WTC11 (cell line): ENCODE measurements around the gene CXCL6. TPM values are rescaled to one million over a fixed set of nuclear protein-coding genes. Genes with fewer than 3 reads are reported as not detected.

Experiments used
- ATAC-seq: fragments of 200-7000 bp; cut with Tn5 transposase; 2 replicates; pipeline ENCODE4 v1.10.0; 2021; ENCODE audit warnings: mild to moderate bottlenecking, moderate library complexity
- CTCF ChIA-PET: fragments of 300-600 bp; sonication (Branson Sonifier 250); formaldehyde crosslinking; loops from one replicate; lab custom pipeline; 2021; ENCODE audit warnings: antibody characterized with exemption; lab: Charles Lee
- POLR2A ChIA-PET: fragments of 350-600 bp; sonication (Branson Sonifier 250); formaldehyde crosslinking; loops from one replicate; lab custom pipeline; 2021; ENCODE audit warnings: antibody characterized with exemption; lab: Charles Lee
- DNase-seq: peaks from one replicate; pipeline ENCODE4 v3.0.0; 2021; ENCODE audit warnings: low spot score
- H3K27ac Mint-ChIP-seq: 2 replicates; pipeline ENCODE4 v1.8.0; 2021; ENCODE audit warnings: mixed read lengths
- H3K27me3 Mint-ChIP-seq: 2 replicates; pipeline ENCODE4 v1.8.0; 2021; ENCODE audit warnings: low read depth, mild to moderate bottlenecking, moderate library complexity, mixed read lengths
- H3K36me3 Mint-ChIP-seq: 2 replicates; pipeline ENCODE4 v1.8.0; 2021; ENCODE audit warnings: mixed read lengths
- H3K4me1 Mint-ChIP-seq: 2 replicates; pipeline ENCODE4 v1.8.0; 2022; ENCODE audit warnings: mixed read lengths
- H3K4me3 Mint-ChIP-seq: 2 replicates; pipeline ENCODE4 v1.8.0; 2021; ENCODE audit warnings: mild to moderate bottlenecking, moderate library complexity, mixed read lengths
- H3K9me3 Mint-ChIP-seq: 2 replicates; pipeline ENCODE4 v1.8.0; 2021; ENCODE audit warnings: mixed read lengths
- CBFB ChIP-seq: sonication (generic); formaldehyde crosslinking; IDR thresholded peaks from 2 replicates; pipeline ENCODE4 v1.8.1; 2022; ENCODE audit warnings: mild to moderate bottlenecking, low read depth, missing genetic modification reagents
- CREB1 ChIP-seq: sonication (generic); formaldehyde crosslinking; IDR thresholded peaks from 2 replicates; pipeline ENCODE4 v1.8.0; 2023; ENCODE audit warnings: mild to moderate bottlenecking, missing genetic modification reagents
- EMX1 ChIP-seq: fragments of 250-450 bp; sonication (Bioruptor Pico); IDR thresholded peaks from 2 replicates; pipeline ENCODE4 v1.8.0; 2021; ENCODE audit warnings: mild to moderate bottlenecking
- FOXK1 ChIP-seq: sonication (generic); formaldehyde crosslinking; IDR thresholded peaks from 2 replicates; pipeline ENCODE4 v1.8.0; 2022; ENCODE audit warnings: mild to moderate bottlenecking, moderate library complexity, missing genetic modification reagents
- GRHL2 ChIP-seq: fragments of 250-450 bp; sonication (Bioruptor Pico); IDR thresholded peaks from 2 replicates; pipeline ENCODE4 v1.8.0; 2022; ENCODE audit warnings: mild to moderate bottlenecking, moderate library complexity; ENCODE audit not compliant: insufficient replicate concordance, severe bottlenecking
- JUN ChIP-seq: sonication (generic); formaldehyde crosslinking; IDR thresholded peaks from 2 replicates; pipeline ENCODE4 v1.8.0; 2023; ENCODE audit warnings: mild to moderate bottlenecking, missing genetic modification reagents
- KAT7 ChIP-seq: sonication (generic); formaldehyde crosslinking; IDR thresholded peaks from 2 replicates; pipeline ENCODE4 v1.8.1; 2023; ENCODE audit warnings: missing genetic modification reagents, mild to moderate bottlenecking, borderline replicate concordance
- NR1H2 ChIP-seq: sonication (generic); formaldehyde crosslinking; IDR thresholded peaks from 2 replicates; pipeline ENCODE4 v1.9.0; 2021; ENCODE audit warnings: mild to moderate bottlenecking, moderate library complexity, missing genetic modification reagents
- NR3C1 ChIP-seq: sonication (generic); formaldehyde crosslinking; conservative IDR thresholded peaks from 2 replicates; pipeline ENCODE4 v1.8.1; 2023; ENCODE audit warnings: low read depth, mild to moderate bottlenecking, missing genetic modification reagents
- RELA ChIP-seq: sonication (generic); formaldehyde crosslinking; IDR thresholded peaks from 2 replicates; pipeline ENCODE4 v1.8.1; 2022; ENCODE audit warnings: missing genetic modification reagents, mild to moderate bottlenecking, borderline replicate concordance
- SP1 ChIP-seq: sonication (generic); formaldehyde crosslinking; conservative IDR thresholded peaks from 2 replicates; pipeline ENCODE4 v1.8.1; 2022; ENCODE audit warnings: missing genetic modification reagents
- TEAD1 ChIP-seq: sonication (generic); formaldehyde crosslinking; IDR thresholded peaks from 2 replicates; pipeline ENCODE4 v1.8.0; 2022; ENCODE audit warnings: mild to moderate bottlenecking, missing genetic modification reagents
- ZNF416 ChIP-seq: fragments of 250-450 bp; sonication (Bioruptor Pico); IDR thresholded peaks from 2 replicates; pipeline ENCODE4 v1.9.0; 2021; ENCODE audit warnings: mild to moderate bottlenecking, inconsistent platforms
- ZNF671 ChIP-seq: fragments of 250-450 bp; sonication (Bioruptor Pico); IDR thresholded peaks from 2 replicates; pipeline ENCODE4 v1.8.0; 2021; ENCODE audit warnings: mild to moderate bottlenecking
- total RNA-seq: library from RNA; stranded (reverse); gene quantifications from 3 replicates; pipeline ENCODE4 v1.2.3, GENCODE V29; 2021
- TF ChIP-seq, protein P1 (sequence below): sonication (generic); formaldehyde crosslinking; IDR thresholded peaks from 2 replicates; pipeline ENCODE4 v1.8.1; 2023; ENCODE audit warnings: mild to moderate bottlenecking, missing genetic modification reagents
- TF ChIP-seq, protein P2 (sequence below): sonication (generic); formaldehyde crosslinking; IDR thresholded peaks from 2 replicates; pipeline ENCODE4 v1.8.1; 2023; ENCODE audit warnings: mild to moderate bottlenecking, moderate library complexity, missing genetic modification reagents
- TF ChIP-seq, protein P3 (sequence below): sonication (generic); formaldehyde crosslinking; IDR thresholded peaks from 2 replicates; pipeline ENCODE4 v1.8.1; 2022; ENCODE audit warnings: low read depth, mild to moderate bottlenecking, moderate library complexity, missing genetic modification reagents, borderline replicate concordance
- TF ChIP-seq, protein P4 (sequence below): fragments of 250-450 bp; sonication (Bioruptor Pico); IDR thresholded peaks from 2 replicates; pipeline ENCODE4 v1.9.0; 2021; ENCODE audit warnings: mild to moderate bottlenecking
- TF ChIP-seq, protein P5 (sequence below): sonication (generic); formaldehyde crosslinking; IDR thresholded peaks from 2 replicates; pipeline ENCODE4 v1.8.0; 2023; ENCODE audit warnings: mild to moderate bottlenecking, missing genetic modification reagents
- TF ChIP-seq, protein P6 (sequence below): fragments of 200-600 bp; IDR thresholded peaks from 2 replicates; pipeline ENCODE4 v1.8.0; 2022; ENCODE audit warnings: antibody characterized with exemption

CXCL6 gene
- total RNA-seq, 1 experiment from 2014 or later = 4.9 TPM

DNA sequence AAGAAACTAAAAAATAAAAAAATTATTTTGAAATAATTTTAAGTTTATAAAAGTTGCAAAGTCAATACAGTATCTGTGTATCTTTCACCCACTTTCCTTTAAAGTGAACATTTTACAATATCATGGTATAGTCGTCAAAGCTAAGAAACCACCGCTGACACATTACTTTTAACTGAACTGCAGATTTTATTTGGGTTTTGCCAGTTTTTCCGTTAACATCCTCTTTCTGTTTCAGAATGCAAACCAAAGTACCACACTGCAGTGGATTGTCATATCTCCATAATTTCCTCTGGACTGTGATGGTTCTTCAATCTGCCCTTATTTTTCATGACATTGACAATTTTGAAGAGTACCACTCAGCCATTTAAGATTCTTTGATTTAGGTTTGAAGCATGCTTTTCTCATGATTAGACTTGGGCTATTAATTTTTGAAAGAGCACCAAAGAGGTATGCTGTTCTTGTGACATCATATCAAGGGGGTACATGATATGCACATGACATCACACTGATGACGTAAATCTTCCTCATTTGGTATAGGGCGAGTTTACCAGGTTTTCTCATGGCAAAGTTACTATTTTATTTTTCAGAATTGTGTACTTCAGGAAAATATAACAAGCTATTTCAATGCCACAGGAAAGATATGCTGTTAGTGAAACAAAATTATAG lies 29.1 kb downstream of the CXCL6 start:
- TF ChIP-seq, protein P1, sequence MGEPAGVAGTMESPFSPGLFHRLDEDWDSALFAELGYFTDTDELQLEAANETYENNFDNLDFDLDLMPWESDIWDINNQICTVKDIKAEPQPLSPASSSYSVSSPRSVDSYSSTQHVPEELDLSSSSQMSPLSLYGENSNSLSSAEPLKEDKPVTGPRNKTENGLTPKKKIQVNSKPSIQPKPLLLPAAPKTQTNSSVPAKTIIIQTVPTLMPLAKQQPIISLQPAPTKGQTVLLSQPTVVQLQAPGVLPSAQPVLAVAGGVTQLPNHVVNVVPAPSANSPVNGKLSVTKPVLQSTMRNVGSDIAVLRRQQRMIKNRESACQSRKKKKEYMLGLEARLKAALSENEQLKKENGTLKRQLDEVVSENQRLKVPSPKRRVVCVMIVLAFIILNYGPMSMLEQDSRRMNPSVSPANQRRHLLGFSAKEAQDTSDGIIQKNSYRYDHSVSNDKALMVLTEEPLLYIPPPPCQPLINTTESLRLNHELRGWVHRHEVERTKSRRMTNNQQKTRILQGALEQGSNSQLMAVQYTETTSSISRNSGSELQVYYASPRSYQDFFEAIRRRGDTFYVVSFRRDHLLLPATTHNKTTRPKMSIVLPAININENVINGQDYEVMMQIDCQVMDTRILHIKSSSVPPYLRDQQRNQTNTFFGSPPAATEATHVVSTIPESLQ = no peak
- TF ChIP-seq JUN (CRISPR knock-in tag) (no peak), CBFB (CRISPR knock-in tag) (no peak), ZNF671 (CRISPR knock-in tag) (no peak), NR3C1 (CRISPR knock-in tag) (no peak), GRHL2 (CRISPR knock-in tag) (no peak), TEAD1 (CRISPR knock-in tag) (no peak), NR1H2 (CRISPR knock-in tag) (no peak), EMX1 (CRISPR knock-in tag) (no peak), RELA (no peak), SP1 (no peak), FOXK1 (no peak), CREB1 (no peak), KAT7 (CRISPR knock-in tag) (no peak), ZNF416 (CRISPR knock-in tag) (no peak)
- TF ChIP-seq, protein P2, sequence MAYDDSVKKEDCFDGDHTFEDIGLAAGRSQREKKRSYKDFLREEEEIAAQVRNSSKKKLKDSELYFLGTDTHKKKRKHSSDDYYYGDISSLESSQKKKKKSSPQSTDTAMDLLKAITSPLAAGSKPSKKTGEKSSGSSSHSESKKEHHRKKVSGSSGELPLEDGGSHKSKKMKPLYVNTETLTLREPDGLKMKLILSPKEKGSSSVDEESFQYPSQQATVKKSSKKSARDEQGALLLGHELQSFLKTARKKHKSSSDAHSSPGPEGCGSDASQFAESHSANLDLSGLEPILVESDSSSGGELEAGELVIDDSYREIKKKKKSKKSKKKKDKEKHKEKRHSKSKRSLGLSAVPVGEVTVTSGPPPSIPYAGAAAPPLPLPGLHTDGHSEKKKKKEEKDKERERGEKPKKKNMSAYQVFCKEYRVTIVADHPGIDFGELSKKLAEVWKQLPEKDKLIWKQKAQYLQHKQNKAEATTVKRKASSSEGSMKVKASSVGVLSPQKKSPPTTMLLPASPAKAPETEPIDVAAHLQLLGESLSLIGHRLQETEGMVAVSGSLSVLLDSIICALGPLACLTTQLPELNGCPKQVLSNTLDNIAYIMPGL (CRISPR knock-in tag) = no peak
- TF ChIP-seq, protein P3, sequence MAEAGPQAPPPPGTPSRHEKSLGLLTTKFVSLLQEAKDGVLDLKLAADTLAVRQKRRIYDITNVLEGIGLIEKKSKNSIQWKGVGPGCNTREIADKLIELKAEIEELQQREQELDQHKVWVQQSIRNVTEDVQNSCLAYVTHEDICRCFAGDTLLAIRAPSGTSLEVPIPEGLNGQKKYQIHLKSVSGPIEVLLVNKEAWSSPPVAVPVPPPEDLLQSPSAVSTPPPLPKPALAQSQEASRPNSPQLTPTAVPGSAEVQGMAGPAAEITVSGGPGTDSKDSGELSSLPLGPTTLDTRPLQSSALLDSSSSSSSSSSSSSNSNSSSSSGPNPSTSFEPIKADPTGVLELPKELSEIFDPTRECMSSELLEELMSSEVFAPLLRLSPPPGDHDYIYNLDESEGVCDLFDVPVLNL (CRISPR knock-in tag) = no peak
- TF ChIP-seq, protein P4, sequence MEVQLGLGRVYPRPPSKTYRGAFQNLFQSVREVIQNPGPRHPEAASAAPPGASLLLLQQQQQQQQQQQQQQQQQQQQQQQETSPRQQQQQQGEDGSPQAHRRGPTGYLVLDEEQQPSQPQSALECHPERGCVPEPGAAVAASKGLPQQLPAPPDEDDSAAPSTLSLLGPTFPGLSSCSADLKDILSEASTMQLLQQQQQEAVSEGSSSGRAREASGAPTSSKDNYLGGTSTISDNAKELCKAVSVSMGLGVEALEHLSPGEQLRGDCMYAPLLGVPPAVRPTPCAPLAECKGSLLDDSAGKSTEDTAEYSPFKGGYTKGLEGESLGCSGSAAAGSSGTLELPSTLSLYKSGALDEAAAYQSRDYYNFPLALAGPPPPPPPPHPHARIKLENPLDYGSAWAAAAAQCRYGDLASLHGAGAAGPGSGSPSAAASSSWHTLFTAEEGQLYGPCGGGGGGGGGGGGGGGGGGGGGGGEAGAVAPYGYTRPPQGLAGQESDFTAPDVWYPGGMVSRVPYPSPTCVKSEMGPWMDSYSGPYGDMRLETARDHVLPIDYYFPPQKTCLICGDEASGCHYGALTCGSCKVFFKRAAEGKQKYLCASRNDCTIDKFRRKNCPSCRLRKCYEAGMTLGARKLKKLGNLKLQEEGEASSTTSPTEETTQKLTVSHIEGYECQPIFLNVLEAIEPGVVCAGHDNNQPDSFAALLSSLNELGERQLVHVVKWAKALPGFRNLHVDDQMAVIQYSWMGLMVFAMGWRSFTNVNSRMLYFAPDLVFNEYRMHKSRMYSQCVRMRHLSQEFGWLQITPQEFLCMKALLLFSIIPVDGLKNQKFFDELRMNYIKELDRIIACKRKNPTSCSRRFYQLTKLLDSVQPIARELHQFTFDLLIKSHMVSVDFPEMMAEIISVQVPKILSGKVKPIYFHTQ (CRISPR knock-in tag) = no peak
- TF ChIP-seq, protein P5, sequence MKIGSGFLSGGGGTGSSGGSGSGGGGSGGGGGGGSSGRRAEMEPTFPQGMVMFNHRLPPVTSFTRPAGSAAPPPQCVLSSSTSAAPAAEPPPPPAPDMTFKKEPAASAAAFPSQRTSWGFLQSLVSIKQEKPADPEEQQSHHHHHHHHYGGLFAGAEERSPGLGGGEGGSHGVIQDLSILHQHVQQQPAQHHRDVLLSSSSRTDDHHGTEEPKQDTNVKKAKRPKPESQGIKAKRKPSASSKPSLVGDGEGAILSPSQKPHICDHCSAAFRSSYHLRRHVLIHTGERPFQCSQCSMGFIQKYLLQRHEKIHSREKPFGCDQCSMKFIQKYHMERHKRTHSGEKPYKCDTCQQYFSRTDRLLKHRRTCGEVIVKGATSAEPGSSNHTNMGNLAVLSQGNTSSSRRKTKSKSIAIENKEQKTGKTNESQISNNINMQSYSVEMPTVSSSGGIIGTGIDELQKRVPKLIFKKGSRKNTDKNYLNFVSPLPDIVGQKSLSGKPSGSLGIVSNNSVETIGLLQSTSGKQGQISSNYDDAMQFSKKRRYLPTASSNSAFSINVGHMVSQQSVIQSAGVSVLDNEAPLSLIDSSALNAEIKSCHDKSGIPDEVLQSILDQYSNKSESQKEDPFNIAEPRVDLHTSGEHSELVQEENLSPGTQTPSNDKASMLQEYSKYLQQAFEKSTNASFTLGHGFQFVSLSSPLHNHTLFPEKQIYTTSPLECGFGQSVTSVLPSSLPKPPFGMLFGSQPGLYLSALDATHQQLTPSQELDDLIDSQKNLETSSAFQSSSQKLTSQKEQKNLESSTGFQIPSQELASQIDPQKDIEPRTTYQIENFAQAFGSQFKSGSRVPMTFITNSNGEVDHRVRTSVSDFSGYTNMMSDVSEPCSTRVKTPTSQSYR = no peak
- TF ChIP-seq, protein P6, sequence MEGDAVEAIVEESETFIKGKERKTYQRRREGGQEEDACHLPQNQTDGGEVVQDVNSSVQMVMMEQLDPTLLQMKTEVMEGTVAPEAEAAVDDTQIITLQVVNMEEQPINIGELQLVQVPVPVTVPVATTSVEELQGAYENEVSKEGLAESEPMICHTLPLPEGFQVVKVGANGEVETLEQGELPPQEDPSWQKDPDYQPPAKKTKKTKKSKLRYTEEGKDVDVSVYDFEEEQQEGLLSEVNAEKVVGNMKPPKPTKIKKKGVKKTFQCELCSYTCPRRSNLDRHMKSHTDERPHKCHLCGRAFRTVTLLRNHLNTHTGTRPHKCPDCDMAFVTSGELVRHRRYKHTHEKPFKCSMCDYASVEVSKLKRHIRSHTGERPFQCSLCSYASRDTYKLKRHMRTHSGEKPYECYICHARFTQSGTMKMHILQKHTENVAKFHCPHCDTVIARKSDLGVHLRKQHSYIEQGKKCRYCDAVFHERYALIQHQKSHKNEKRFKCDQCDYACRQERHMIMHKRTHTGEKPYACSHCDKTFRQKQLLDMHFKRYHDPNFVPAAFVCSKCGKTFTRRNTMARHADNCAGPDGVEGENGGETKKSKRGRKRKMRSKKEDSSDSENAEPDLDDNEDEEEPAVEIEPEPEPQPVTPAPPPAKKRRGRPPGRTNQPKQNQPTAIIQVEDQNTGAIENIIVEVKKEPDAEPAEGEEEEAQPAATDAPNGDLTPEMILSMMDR = no peak
- H3K4me3 Mint-ChIP-seq = no peak overlapping the region
- no peaks in the 10 kb centered on the region for H3K9me3 Mint-ChIP-seq
- CTCF ChIA-PET = interaction anchor here (0.6 to 2.0 kb wide), 6 partner anchors 12 to 525 kb away, joined by 3 to 39 read pairs (median 7); partner anchors contain the start of genes CXCL5 and PF4V1
- ATAC-seq (no peak), DNase-seq (no peak)
- no peak overlapping the region for H3K27ac Mint-ChIP-seq
- peaks cover 27% of the 10 kb centered on the region for H3K27me3 Mint-ChIP-seq
- POLR2A ChIA-PET = no interaction called here
- peaks cover 20% of the 10 kb centered on the region for H3K4me1 Mint-ChIP-seq
- no peaks in the 10 kb centered on the region for H3K36me3 Mint-ChIP-seq
